Inferior parietal cortex (tissue), 1 donor: ENCODE measurements around the gene THAP12.
A peak's percentile ranks its signal among the peaks of the same experiment; 100 is the strongest.

ENCODE experiments used
- DNase-seq: peaks from one replicate; pipeline ENCODE4 v3.0.0-alpha.2; 2016; ENCODE audit errors: extremely low spot score

Gene THAP12

DNA sequence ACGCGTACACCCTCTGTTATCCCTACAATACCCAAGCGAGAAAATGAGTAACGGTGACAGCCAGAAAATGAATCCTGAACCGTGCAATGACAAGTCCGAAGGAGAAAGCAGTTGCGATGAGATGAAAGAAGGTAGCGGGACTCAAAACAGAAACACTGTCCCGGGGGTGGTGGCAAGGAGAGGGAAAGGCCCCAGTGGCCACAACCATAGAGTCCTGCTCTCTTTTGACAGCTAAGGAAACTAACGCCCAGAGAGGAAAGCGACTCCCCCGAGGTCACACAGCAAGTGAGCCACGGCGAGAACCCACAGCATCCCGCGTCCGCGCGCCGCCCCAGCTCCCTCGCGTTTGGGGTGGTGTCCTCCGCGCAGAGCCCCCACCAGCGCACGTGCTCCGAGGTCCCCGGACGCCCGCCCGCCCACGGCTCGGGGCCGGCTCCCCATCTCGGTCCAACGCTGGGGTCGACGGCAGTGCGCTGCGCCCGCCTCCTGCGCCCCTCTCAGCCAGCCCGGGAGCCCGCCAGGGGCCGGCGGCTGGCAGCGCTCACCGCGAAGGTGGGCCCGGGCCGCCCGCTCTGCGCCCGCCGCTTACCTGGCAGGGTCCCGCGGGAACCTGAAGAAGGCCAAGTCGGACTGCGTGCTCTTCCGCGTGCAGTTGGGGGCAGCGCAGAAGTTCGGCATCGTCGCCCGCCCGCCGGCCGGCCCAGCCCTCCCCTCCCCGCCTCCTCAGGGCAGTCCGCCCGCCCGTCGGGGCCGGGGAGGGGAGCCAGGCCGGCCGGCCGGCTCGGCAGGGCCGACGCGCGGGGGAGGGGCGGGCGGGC, 564 bp downstream of the THAP12 start:
- DNase-seq: peak; percentile 9

DNA sequence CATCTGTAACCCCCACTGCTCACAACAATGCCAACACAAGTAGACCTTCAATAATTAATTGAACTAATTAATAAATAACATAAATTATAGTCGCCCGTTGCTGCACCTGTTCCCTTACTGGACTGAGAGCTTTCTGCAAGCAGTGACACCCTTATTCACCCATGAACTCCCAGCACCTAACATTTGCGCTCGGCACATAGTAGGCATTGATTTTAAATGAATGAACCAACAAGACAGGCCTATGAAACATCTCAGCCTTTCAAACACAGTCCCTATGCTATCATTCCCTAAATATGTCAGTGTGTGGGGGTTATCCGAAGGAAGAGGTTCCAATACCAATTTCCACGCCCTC, 1.1 kb downstream of the THAP12 start:
- DNase-seq: no peak

GRCh38 chr11:76376746-76377558, 4.0 kb downstream of the THAP12 start:
- no peak for DNase-seq

DNA sequence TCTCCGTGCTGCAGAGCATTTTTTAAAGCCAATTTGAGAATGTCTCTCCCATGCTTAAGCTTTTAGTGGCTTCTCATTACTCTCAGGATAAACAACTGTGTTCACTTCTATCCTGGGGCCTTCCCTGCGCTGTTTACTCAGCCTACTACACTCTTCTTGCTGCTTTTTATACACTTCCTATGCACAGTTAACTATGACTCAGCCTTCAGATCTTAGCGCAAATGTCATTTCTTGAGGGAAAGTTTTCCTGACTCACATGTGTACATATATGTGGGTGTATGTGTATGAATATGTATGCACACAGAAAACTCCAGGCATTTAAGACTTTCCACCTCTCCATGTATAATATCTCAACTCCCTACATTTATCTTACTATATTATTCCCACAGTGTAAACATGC, 9.8 kb downstream of the THAP12 start:
- peak; percentile 29 for DNase-seq

GRCh38 chr11:76369406-76369805, 11.5 kb downstream of the THAP12 start:
- DNase-seq: no peak

- no peak for DNase-seq
Measured at GRCh38 chr11:76368490-76368889, 12.4 kb downstream of the THAP12 start.

DNA sequence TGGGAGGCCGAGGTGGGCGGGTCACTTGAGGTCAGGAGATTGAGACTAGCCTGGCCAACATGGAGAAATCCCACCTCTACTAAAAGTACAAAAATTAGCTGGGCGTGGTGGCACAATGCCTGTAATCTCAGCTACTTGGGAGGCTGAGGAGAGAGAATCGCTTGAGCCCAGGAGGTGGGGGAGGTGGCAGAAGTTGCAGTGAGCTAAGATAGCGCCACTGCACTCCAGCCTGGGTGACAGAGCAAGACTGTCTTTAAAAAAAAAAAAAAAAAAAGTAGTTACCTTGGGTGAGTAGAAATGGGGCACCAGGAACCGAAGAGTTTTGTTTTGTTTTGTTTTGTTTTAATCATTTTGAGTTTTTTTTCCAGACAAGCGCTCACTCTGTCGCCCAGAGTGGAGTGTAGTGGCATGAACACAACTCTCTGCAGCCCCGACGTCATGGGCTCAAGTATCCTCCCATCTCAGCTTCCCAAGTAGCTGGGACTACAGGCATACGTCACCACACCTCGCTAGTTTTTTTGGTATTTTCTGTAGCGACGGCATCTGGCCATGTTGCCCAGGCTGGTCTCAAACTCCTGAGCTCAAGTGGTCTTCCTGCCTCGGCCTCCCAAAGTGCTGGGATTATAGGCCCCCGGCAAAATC, 15.8 kb downstream of the THAP12 start:
- no peak for DNase-seq

DNA sequence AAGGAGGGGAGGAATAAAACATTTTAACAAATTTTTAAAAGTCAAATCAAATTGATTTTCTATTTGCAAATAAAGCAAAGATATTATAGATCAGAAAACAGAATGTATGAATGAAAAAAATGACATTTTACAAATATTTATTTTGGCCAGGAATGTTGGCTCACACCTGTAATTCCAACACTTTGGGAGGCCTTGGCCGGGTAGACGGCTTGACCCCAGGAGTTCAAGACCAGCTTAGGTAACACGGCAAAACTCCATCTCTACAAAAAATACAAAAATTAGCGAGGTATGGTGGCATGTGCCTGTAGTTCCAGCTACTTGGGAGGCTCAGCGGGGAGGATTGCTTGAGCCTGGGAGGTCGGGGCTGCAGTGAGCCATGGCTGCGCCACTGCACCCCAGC, 18.2 kb downstream of the THAP12 start:
- DNase-seq: no peak

- DNase-seq: no peak
Measured at GRCh38 chr11:76361776-76362175, 19.2 kb downstream of the THAP12 start.

GRCh38 chr11:76361374-76361773, 19.6 kb downstream of the THAP12 start:
- no peak for DNase-seq

DNA sequence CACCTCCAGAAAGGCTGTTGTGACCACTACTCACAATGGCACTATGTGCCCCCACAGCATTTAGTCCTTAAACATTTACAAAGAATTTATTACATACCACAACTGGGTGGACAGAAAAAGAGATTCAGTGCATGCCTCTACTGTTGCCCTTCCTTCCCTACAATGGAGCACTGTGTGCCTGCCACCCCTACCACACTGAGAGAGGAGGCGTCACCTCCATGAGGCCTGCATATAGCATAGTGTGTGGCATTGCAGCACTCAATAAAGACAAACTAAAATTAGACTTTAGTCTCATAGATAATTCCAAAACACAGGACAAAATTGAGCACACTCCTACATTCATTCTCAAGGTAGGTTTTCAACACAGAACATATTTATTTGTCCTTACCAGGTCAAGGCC, 25.8 kb downstream of the THAP12 start:
- DNase-seq: no peak

GRCh38 chr11:76348348-76348747, 32.6 kb downstream of the THAP12 start:
- DNase-seq: no peak

GRCh38 chr11:76347466-76347865, 33.5 kb downstream of the THAP12 start:
- DNase-seq: no peak

DNA sequence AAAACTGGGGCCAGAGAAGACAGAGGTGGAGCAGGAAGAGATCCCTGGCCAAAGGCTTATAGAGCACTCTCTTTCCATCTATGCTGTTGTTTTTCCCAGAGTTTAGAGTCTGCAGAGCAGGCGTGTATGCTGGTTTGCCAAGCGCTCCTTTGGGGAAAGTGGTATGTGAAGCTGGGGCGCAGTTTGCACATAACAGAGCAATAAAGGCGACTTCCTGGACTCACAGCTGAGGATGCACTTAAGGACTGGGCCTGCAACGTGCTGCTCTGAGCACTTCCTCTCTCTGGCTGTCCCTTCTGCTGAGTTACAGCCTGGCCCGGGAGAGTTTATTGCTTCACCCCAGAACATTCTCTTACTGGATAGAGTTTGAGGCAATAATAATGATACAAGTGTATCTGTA, 41.7 kb downstream of the THAP12 start:
- no peak for DNase-seq

DNA sequence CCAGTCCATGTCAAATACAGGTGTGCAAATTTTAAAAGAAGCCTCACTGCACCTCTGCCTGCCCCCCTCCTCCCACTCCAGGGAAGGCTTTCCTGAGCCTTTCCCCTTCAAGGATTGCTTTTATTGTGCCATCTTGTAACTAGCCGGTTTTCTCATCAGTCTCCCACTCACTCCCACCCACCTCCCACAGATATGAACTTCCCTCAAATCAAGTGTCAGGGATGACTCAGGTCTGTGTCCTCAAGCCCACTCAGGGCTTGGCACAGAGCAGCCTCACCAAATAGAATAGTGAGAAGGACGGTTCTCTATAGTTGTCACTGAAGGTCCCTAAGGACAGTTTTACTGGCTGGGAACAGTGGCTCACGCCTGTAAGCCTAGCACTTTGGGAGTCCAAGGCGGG, 43.0 kb downstream of the THAP12 start:
- no peak for DNase-seq

GRCh38 chr11:76337469-76337868, 43.5 kb downstream of the THAP12 start:
- DNase-seq: no peak

DNA sequence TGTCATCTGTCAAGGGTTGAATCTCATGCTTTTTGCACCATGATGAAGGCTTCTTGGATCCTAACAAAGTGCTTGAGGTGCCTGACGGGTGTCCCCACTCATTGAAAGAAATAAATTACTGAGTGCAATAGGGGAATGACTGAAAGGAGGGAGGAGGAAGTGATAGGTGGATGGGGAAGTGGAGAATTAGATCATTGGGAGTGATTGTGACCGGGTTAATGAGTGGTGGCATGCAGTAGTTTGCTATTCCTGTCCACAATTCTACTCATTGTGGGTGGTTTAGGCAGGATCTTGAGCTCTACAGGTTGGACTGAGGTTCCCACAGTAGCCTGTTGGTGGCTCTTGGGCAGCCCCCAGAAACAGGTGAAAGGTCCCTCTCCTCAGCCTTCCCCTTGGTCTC, 44.3 kb downstream of the THAP12 start:
- DNase-seq: no peak

DNA sequence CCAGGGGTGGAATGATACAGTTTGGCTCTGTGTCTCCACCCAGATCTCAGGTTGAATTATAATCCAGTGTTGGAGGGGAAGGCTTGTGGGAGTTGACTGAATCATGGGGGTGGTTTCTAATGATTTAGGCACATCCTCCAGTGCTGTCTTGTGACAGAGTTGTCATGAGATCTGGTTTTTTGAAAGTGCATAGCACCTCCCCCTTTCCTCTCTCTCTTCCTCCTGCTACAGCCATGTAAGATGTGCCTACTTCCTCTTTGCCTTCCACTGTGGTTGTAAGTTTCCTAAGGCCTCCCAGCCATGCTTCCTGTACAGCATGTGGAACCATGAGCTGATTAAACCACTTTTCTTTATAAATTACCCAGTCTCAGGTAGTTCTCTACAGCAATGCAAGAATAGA, 45.1 kb downstream of the THAP12 start:
- no peak for DNase-seq

DNA sequence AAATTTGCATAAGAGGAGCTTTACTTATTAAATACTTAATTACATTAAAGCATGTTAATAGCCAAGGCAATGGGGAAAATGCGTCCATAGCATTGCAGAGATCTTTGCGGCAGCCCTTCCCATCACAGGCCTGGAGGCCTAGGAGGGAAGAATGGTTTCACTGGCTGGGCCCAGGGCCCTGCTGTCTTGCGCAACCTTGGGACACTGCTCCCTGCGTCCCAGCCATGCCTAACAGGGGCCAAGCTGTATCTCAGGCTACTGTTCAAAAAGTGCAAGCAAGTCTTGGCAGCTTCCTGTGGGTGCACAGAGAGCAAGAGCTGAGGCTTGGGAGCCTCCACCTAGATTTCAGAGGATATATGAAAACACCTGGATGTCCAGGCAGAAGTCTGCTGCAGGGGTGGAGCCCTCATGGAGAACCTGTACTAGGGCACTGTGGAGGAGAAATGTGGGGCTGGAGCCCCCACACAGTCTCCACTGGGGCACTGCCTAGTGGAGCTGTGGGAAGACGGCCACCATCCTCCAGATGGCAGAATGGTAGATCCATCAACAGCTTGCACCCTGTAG, 46.0 kb downstream of the THAP12 start:
- no peak for DNase-seq

DNA sequence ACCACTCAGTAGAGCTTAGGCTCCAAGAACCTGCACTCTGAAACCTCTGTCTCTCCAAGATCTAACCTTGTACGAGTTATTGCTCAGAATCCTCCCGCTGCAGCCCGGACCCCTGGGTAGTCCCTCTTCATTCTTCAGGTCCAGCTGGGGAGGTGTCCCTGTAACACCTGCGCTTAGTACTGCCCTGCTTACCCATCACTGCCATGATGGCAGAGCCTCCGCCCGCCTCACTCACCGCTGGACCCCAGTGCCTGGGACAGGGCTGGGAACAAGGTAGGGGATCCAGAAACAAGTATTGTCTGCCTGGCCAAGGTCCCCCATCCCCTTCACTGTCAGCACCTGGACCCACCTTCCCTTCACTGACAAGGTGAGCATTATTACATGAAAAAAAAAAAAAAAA, 50.3 kb downstream of the THAP12 start:
- no peak for DNase-seq

GRCh38 chr11:76329983-76330382, 50.9 kb downstream of the THAP12 start:
- DNase-seq: no peak

DNA sequence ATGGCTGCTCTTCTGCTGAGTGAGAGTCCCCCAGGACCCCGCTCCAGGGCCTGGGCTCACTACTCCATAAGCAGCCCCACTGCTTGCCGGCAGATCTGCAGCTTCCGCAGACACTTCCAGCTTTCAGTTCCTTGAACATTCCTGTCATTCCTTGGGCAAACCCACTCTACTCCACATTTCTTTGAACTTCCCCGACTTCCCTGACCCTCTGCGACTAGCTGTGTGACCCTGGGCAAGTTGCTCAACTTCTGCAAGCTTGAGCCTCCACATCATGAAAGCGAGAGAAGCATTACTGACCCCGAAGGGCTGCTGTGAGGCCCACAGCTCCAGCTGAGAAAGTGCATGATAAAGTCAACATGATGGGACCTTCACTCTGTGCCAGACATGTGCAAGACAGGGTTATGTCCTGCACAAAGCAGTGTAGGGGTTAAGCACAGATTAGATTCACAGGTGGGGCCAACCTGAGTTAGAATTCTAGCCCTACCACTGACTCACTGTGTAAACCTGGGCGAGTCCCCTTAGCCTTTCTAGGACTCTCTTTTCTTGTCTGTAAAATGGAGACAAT, 51.8 kb downstream of the THAP12 start:
- no peak for DNase-seq
